HG02623 (cell line): Measurements from ENCODE around the gene NELFCD.
"Not testable (repeated sequence)": the region's sequence is repeated elsewhere in the genome, so short reads cannot be mapped to it uniquely, and the experiment has no call there.

Source experiments
- ATAC-seq: cut with Tn5 transposase; IDR thresholded peaks from one replicate; pipeline ENCODE4 v1.9.1; 2021; ENCODE audit warnings: moderate library complexity; ENCODE audit not compliant: unreplicated experiment

Gene NELFCD

DNA sequence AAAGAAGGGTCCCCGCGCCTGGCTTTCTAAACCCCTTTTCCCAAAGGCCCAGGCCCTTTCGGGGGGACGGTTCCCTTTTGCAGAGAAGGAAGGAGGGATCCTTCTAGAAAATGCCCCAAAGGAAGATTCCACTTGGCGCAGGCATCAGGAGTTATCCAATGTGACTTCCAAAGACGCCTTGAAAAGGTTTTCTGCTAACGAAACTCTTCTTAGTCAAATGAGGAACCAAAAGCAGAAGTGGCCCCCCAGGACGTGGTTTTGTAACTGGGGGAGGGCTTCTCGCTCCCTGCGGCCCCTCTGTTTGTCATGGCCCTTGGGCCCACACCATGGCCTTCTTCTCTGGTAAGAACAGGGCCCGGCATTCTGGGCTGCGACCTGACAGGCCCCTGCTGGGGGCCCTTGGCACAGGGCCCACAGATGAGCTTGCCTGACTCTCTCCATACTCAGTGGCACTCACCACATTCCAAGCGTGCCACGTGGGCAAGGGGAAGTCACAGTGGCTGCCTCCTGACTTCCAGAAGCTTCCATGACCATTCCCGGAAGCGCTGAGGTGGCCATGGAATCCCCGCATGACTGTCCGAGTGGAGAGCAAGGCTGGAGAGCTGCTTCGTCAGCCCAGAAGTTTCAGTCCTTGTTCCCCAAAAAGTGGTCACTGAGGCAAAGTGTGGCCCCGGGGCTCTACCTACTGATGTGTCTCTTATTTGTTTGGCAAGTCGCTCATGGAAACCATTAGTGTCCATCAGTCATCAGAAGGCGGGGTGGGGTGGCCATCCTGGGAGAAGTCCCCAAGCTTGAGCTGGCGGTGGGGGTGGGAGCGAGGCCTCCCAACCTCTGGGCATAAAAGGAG, 26.8 kb downstream of the NELFCD start:
- ATAC-seq = peak; percentile 33

DNA sequence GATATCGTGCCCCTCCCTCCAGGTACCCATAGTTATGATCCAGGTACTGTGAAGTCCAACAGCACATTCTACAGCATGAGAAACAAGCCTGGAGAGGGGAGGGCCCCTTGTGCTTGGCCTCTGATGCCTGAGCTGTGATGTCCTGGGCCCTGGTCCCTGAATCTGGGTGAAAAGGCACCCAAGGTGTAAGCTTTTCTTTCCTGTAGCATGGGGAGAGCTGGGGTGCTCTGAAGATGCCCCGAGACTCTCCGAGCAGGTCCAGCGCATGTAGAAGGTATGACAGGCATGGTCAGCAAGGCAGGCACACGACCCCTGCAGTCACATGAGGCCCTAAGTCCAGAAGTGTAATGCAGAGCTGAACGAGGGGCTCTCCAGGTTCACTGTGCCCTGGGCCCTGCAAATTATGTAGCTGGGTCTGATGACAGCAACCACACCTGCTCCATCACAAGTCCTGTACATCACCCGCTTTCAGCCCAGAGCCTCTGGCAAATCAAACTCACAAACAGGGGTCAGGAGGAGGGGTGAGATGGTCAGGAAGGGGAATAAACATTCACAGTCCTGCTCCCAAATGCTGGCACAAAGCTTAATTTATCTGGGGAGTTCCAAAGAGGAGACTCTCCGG, 27.8 kb downstream of the NELFCD start:
- ATAC-seq = no peak

DNA sequence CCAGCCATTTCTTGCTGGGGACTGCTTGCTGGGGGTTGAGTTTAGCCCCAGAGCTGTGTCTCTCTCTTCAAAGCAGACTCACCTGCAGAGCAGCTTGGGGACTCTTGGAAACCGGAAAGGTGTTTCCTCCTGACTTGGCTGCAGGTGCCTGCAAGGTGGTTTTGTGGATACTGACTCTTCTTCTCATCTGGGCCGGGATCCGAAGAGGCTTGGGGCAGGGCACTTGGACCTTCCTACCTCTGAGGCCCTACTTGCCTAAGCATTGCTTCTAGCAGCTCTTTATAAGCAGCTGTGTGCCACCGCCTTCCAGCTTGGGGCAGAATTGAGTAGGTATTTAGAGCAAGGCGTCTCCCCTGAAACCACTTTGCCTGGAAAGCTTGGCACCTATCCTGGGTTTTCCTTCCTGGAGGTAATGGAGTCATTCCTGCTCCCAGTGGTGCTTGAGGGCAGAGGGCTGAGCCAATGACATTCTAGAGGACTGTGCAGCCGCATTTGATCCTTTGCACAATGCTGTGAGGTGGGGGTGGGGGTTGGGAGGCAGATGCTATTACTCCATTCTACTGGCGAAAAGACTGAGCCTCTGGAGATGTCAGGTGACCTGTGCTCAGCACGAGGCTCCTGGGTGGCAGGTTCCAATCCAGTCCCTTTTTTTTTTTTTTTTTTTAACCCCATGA, 29.4 kb downstream of the NELFCD start:
- no peak for ATAC-seq

DNA sequence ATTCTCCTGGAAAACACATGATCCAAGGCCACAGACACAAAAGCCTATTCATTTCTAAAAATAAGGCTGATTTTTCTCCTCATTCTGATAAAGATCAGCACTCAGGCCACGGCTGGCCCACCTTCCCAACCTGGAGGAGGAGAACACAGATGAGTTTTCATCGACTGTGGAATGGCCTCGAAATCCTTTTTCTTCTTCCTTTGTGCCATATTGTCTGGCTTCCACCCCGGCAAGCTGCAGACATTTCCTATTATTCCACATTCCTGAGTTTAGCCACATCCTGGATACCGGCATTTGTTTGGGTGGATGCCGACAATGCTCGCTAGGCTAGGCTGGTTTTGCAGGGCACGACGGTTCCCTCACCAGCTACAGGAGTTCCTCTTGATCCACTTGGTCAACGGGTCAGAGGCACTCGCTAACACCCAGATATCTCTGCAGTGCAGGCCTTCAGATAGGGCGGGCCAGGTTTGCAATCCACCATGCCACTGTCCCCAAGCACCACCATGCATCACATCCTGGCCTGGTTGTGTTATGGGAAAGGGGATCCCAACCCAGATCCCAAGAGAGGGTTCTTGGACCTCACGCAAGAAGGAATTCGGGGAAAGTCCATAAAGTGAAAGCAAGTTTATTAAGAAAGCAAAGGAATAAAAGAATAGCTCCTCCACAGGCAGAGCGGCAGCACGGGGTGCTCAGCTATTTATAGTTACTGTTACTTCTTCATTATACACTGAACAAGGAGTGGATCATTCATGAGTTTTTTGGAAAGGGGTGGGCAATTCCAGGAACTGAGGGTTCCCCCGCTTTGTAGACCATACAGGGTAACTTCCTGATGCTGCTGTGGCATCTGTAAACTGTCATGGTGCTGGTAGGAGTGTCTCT, 30.2 kb downstream of the NELFCD start:
- no peak for ATAC-seq

DNA sequence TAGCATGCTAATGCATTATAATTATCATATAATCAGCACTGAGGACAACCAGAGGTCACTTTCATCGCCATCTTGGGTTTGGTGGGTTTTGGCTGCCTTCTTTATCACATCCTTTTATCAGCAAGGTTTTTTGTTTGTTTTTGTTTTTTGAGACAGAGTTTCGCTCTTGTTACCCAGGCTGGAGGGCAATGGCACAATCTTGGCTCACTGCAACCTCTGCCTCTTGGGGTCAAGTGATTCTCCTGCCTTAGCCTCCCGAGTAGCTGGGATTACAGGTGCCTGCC, 30.8 kb downstream of the NELFCD start:
- not testable (repeated sequence) for ATAC-seq

DNA sequence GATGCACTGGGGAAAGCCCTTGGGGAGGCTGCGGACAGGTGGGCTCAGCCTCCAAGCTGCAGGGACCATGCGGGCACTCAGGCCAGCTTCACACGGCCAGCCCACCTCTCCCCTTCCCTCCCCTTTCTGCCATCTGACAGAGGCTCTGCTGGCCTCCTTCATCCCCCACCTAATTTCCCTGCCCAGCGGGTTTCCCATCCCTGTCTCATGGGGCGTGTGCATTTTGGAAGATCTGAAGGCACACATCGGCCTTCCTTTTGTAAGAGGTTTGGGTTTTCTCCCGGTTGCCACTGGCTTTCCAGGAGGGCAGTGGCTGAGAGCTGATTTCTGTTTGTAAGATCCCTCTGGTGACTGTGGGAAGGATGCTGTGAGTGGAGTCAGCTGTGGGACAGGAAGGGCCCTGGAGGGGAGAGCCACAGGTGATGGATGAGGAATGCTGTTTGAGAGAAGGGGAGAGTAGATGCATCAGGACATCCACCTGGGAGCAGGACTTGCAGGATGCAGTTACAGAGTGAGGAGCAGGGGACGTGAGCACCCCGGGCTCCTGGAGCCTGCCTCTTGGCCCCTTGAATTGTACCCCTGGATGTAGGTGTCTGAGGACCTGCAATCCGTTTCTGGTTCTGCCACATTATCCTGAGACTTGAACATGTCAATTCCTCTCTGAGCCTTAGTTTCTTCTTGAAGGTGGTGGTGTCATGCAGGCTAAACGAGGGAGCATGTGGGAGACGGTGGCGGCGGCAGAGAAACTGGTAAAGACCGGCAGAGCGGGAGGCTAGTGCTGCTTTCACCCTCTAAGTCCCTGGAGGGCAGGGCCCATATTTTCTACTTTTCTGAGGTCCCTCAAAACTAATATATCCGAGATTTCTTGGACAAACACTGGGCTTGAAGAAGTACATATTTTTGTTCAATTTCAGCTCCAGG, 32.2 kb downstream of the NELFCD start:
- ATAC-seq = no peak

DNA sequence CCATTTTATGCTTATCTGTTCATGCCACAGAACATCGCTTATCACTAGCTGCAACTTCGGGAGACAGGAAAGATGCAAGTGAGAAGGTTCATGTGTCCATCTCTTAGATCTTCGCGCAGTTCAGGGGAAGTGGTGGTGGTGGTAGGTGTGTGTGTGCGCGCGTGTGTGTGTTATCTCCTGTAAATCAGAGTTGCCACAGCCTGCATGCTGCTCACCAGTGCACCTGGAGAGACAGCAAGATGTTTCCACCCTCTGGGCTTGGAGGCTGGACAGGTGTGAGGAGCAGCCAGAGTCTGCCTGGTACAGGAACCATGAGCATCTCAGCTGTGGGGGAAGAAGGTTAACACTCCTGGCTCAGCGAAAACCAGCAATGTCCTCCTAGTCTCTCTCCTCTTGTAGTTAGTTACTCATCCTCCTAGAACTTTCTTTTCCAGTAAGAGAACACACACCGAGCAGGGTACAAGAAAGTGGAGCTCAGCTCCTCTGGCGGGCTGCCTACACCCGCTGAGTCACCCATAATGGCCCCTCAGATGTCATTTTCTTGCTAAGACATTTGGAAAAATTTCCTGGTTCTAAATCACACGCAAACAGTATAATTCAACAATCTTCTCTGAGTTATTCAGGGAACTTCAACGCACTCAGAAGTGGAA, 33.0 kb downstream of the NELFCD start:
- ATAC-seq = no peak

DNA sequence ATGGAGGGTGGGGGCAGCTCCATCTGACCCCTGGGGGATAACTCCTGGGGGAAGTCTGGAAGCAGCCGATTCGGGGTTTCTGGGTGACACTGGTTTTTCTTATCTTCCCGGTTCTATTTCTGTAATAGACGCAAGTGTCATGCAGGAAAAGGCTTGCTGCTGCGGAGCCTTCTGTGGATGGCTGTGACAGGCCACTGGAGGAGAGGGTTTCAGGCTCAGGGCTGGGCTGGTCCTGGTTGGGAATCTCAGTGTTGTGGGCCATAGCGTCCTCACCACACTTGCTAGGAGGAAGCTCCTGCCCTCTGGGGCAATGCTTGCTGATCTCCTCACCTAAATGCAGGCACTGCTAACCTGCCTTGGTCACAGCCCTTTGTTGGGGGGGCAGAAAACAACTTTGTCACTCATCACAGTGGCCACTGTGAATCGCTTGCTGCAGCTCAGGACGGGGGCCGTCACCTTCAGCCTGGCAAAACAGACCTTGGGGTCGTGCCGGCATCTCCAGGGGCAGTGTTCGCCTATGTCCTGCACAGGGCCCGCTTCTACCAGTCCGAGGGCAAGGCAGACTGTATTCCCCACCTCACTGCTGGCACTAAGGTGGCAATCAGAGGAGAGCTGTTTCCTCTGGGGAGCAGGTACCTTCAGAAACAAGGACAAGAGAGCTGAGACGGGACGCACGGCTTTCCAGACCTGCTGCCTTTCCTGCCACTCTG, 33.8 kb downstream of the NELFCD start:
- no peak for ATAC-seq

DNA sequence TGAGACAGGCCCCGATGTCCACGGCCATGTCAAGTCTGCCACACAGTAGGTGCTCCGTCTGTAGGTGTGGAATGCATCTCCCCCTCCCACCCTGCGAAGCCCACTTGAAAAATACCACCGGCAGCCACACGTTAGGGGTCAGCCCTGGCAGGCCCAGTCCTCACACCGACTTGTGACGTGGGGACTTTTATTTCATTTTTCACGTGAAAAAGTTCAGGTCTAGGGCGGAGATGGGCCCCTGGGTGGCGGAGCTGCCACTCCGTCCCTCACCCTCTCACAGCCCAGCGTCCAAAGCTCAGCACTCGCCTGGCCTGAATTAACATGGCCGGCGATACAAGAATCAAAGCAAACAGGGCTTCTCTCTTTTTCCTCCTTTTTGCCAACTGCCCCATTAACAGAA, 34.4 kb downstream of the NELFCD start:
- ATAC-seq = no peak

DNA sequence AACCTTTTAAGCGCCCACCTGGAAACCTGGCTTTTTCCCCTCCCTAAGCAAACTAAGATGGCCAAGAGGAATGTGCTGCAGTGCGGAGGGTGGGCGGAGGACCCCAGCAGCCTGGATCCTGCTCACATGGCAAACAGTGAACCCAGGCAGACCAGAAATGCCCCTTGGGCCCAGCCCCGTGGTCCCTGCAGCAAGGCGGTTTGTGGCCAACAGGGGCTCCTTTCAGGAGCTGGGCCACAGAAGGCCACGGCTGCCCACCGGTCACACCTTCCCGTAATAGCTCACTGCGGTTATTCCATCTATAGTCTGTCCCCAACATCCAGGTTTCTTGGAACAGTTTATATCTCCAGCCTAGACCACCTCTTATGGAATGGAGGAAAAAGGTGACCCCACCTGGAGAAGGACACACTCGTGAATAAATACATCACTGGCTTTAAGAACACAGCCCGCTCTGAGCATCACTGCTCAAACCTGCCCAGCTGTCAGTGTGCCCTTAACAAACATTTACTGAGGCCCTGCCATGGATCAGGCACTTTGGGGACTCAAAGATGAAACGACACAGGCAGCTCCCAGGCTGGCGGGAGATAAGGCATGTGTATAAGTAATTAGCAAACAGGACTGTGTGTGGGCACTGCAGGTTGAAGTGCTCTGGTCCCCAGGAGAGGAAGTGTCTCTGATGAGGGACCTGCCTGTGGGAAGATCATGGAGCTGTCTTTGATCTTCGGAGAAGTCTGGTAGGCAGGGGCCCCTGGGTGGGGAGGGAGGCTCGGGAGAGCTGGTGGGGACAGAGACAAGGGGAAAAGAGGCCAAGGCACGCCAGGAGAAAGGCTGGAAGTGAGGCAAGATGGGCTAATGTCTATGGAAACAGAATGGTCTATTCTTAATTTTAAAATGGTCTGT, 35.0 kb downstream of the NELFCD start:
- no peak for ATAC-seq

DNA sequence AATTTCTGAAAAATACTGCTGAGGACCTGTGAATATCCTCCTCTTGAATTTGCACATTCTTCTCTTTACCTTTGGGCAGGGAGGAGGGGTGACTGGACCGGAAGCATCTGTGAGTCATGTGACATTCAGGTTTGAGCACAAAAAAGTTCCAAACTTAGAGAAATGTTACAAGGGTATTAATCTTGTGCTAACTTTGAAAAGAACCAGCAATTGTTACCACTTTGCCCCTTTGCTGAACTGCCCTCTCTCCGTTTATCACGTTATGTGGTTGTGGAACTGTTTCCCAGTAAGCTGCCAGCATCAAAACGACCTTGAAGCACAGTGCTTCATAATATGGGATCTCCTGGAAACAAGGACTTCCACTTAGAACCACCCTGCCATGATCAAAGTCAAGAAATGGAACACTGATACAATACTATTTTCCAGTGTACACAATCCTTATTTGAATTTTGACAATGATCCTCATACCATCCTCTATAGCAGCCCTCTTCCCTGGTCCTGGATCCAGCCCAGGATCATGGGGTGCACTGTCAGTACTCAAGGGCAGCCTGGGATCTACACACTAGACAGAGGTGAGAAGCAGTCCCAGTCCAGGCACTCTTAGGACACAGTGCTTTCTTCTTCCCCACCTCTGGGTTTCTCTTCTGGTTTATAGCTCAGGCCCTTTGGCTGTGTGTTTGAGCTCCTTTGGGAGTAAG, 35.9 kb downstream of the NELFCD start:
- no peak for ATAC-seq

DNA sequence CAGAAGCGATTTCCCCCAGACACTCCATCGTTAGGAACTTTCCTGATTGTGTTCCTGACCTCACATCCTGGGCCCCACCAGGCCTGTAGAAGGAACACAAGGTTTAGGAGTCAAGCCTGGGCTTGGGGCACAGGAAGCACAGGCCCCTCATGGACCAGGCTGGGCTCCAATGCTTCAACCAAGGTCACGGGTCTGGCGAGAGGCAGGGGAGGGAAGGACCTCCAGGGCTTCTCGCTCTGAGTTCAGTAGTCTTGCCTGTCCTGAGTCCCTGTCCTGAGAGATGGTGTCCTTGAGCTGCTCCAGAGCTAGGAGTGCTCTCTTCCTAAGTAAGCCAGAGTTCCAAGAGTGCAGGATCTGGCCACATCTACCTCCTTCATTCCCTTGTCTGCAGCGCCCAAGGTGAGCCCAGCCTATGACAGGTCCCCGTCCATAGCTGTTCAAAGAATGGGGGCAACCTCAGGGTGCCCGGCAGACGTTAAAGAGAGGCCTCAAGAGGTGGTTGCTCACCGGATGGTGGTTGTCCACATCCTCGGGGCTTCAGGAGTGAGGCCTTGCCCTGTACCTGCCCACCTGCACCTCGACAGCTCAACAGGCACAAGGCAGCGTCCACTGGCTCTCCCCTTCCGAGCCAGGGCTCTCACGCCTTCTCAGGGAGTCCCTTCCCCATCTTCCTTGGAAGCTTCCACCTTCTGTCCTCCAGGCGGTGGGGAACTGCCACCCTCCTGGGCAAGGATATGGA, 36.6 kb downstream of the NELFCD start:
- ATAC-seq = no peak

DNA sequence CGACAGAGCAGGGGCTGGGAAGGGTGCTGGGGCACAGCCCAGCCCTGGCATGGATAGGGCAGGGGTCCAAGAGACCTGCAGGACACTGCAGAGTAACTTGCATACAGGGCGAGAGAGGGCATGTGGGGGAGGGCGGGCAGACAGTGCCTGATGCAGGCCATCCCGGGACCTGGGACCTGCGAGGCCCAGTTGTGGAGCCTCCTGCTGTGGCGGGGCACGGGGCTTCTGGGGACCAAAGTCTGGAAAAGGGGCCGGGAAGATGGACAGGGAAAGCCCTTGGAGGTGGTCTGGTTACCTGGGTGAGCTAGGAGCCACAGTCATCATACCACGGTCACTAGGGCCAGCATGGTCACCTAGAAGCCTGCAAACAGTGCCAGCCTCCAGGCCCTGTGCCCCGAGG, 37.8 kb downstream of the NELFCD start:
- ATAC-seq = no peak

DNA sequence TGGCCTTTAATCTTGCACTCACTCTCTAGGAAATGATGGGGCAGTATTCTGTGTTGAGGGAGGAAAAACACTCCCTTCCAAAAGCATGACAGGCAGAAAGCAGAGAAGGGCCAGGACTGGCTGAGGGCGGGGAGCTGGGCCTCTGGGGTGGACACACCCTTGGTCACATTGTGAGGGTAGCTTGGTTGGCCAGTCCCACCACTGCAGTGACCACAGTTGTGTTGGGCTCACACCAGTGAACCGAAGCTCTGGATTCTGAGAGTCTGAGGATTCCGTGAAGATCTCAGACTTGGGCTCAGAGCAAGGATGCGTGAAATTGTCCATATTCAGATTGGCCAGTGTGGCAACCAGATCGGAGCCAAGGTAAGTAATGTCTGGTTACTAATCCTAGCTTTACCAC, 38.2 kb downstream of the NELFCD start, which contains the start of gene TUBB1:
Gene TUBB1 (plus strand): TSS at position 213 of the 400 bp plus-strand sequence. CDS start 94 bp downstream, at position 307.
- ATAC-seq = no peak

DNA sequence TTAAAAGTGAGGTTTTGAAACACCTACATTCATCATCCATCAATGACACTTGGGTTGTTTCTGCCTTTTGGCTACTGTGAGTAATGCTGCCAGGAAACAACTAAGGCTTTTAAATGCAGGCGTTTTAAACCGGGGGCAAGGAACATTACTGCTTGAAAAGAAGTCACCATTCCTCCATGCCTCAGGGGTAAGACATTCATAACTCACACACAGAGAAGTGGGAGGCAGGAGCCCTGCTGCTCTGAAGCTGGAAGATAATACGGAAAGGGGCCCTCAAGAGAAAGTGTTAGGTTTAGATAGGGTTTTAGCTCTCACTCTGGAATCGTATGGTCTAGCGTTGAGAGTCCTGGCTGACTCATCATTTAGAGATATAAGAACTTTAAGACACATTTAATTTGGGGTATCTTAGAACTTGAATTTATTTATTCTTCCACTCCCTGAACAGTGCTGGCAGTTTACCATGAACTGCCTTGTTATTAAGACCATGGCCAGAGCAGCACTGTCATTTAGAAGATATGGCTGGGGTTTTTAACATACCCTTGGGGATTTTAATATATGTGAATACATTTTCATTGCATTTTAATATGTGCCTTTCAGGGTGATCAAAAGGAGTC, 40.0 kb downstream of the NELFCD start:
- ATAC-seq = no peak

DNA sequence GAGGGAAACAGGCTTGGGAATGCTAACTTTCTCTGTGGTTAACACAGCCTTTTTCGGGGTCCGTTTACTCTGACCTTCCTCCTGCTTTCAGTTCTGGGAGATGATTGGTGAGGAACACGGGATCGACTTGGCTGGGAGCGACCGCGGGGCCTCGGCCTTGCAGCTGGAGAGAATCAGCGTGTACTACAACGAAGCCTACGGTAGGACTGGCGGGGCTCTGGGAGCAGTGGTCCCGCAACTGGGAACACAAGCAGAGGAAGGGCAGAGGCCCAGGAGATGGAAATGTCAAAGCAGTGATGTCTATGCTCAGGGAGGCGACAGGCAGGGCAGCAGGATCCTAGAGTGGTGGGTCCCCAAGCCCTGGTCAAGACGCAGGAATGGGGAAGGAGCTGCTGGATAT, 41.7 kb downstream of the NELFCD start:
- no peak for ATAC-seq
